ENCODE results near the gene MLKL.

- no peak for TF ChIP-seq SUZ12 (IDR thresholded peaks at IDR 0.05)
- no peak for TF ChIP-seq L3MBTL2 (conservative IDR thresholded peaks at IDR 0.05)
- TF ChIP-seq ARNT (IDR thresholded peaks at IDR 0.05), result no peak
- no peak for TF ChIP-seq TARDBP (IDR thresholded peaks at IDR 0.05)
- TF ChIP-seq LEF1 (IDR thresholded peaks at IDR 0.05; ENCODE audit: borderline replicate concordance), result no peak
- no peak for TF ChIP-seq HDGF (IDR thresholded peaks at IDR 0.05; ENCODE audit: borderline replicate concordance)
- no peak for TF ChIP-seq FOXA1 (IDR thresholded peaks at IDR 0.05)
- TF ChIP-seq FOXM1 (IDR thresholded peaks at IDR 0.05; ENCODE audit: borderline replicate concordance), result no peak
- no peak for TF ChIP-seq FOXK2 (IDR thresholded peaks at IDR 0.05)
- TF ChIP-seq ELF4 (IDR thresholded peaks at IDR 0.05), result no peak
Measured at GRCh38 chr16:74699666-74700065, 996 bp downstream of the MLKL start.
